MM.1S (cell line): Measurements from ENCODE around the gene ACOX3.

Source experiments
- DNase-seq: peaks from one replicate; pipeline ENCODE4 v3.0.0-alpha.2; 2015
- H2AFZ ChIP-seq: fragments of 300-600 bp; sonication (generic); 2 replicates; pipeline ENCODE4 v1.6.0; 2016; ENCODE audit warnings: antibody characterized with exemption, low read length
- H3F3A ChIP-seq: fragments of 300-600 bp; sonication (generic); 2 replicates; pipeline ENCODE4 v1.6.1; 2016; ENCODE audit warnings: mild to moderate bottlenecking, antibody characterized with exemption, low read length, moderate library complexity, mixed read lengths; ENCODE audit not compliant: insufficient read depth
- H3K27ac ChIP-seq: fragments of 300-600 bp; sonication (generic); 2 replicates; pipeline ENCODE4 v1.5.1; 2016; ENCODE audit warnings: mild to moderate bottlenecking, low read length
- H3K27me3 ChIP-seq: fragments of 300-600 bp; sonication (generic); replicated peaks from 2 replicates; pipeline ENCODE4 v1.6.0; 2016; ENCODE audit warnings: low read length; ENCODE audit not compliant: insufficient read depth
- H3K36me3 ChIP-seq: fragments of 300-600 bp; sonication (generic); replicated peaks from 2 replicates; pipeline ENCODE4 v1.6.1; 2016; ENCODE audit warnings: mild to moderate bottlenecking, low read length, mixed read lengths; ENCODE audit not compliant: insufficient read depth
- H3K4me1 ChIP-seq: fragments of 300-600 bp; sonication (generic); 2 replicates; pipeline ENCODE4 v1.6.1; 2016; ENCODE audit warnings: low read length, mixed read lengths
- H3K4me2 ChIP-seq: fragments of 300-600 bp; sonication (generic); 2 replicates; pipeline ENCODE4 v1.6.0; 2016; ENCODE audit warnings: low read depth, low read length
- H3K4me3 ChIP-seq: fragments of 300-600 bp; sonication (generic); 2 replicates; pipeline ENCODE4 v1.5.1; 2016; ENCODE audit warnings: low read length, mixed read lengths
- H3K79me2 ChIP-seq: fragments of 300-600 bp; sonication (generic); 2 replicates; pipeline ENCODE4 v1.6.1; 2016; ENCODE audit warnings: mixed run types, low read length, mixed read lengths
- H3K9ac ChIP-seq: fragments of 300-600 bp; sonication (generic); 2 replicates; pipeline ENCODE4 v1.6.1; 2016; ENCODE audit warnings: low read length, mixed read lengths
- H3K9me2 ChIP-seq: fragments of 300-600 bp; sonication (generic); replicated peaks from 2 replicates; pipeline ENCODE4 v1.6.1; 2016; ENCODE audit warnings: mild to moderate bottlenecking, low read length, mixed read lengths; ENCODE audit not compliant: insufficient read depth
- H3K9me3 ChIP-seq: fragments of 300-600 bp; sonication (generic); replicated peaks from 2 replicates; pipeline ENCODE4 v1.6.1; 2016; ENCODE audit warnings: mild to moderate bottlenecking, low read length, mixed read lengths; ENCODE audit not compliant: insufficient read depth
- H4K20me1 ChIP-seq: fragments of 300-600 bp; sonication (generic); 2 replicates; pipeline ENCODE4 v1.6.1; 2016; ENCODE audit warnings: mild to moderate bottlenecking, low read length, moderate library complexity, mixed read lengths; ENCODE audit not compliant: insufficient read depth
- CTCF ChIP-seq: fragments of 300-600 bp; sonication (generic); IDR thresholded peaks from 2 replicates; pipeline ENCODE4 v1.5.1; 2016; ENCODE audit warnings: antibody characterized with exemption, low read length, mixed read lengths
- EZH2 ChIP-seq: fragments of 300-600 bp; sonication (generic); optimal IDR thresholded peaks from 2 replicates; pipeline ENCODE3; 2017; ENCODE audit warnings: low read depth, mild to moderate bottlenecking, antibody characterized with exemption, low read length, mixed read lengths
- EZH2phosphoT487 ChIP-seq: fragments of 300-600 bp; sonication (generic); IDR thresholded peaks from 2 replicates; pipeline ENCODE4 v1.6.1; 2018; ENCODE audit warnings: antibody characterized with exemption, low read length

Gene ACOX3

DNA sequence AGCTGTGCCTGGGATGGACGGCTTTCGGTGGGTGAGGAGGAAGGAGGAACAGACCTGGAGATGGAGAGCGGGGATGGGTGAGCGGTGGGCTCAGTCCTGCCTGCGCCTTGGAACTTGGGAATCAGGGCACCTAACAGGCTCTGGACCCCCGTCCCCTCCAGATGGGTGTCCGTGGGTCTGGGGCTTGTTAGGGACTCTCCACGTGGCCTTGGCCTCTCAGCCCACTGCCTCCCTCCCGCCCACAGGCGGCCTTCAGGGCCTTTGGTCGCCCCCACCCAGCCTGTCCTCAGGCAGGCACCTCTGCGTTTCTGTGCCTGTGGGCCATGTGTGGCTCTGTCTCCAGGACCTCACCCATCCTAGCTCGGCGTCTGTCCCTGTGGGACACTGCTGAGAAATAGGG, 29.0 kb upstream of the ACOX3 start:
- H3F3A ChIP-seq = no peaks in the 10 kb centered on the region
- H3K9me3 ChIP-seq = no peaks in the 10 kb centered on the region
- H3K36me3 ChIP-seq = no peaks in the 10 kb centered on the region
- H3K9me2 ChIP-seq = no peaks in the 10 kb centered on the region
- H3K79me2 ChIP-seq = no peaks in the 10 kb centered on the region
- no peaks in the 10 kb centered on the region for H3K27me3 ChIP-seq
- H2AFZ ChIP-seq = no peak overlapping the region
- no peak overlapping the region for H3K27ac ChIP-seq
- no peak overlapping the region for H3K4me3 ChIP-seq
- no peak overlapping the region for H3K9ac ChIP-seq
- DNase-seq = no peak
- H3K4me2 ChIP-seq = no peak overlapping the region
- TF ChIP-seq EZH2phosphoT487 = no peak
- TF ChIP-seq EZH2 = no peak
- TF ChIP-seq CTCF = no peak
- H3K4me1 ChIP-seq = no peaks in the 10 kb centered on the region
- no peaks in the 10 kb centered on the region for H4K20me1 ChIP-seq

GRCh38 chr4:8468746-8469535, 28.4 kb upstream of the ACOX3 start:
- Histone ChIP-seq H3K9me3 (no peaks in the 10 kb centered on the region), H4K20me1 (no peaks in the 10 kb centered on the region), H3K9ac (no peak overlapping the region), H3K4me2 (no peak overlapping the region), H3K36me3 (no peaks in the 10 kb centered on the region), H3F3A (no peaks in the 10 kb centered on the region), H3K27me3 (no peaks in the 10 kb centered on the region), H3K9me2 (no peaks in the 10 kb centered on the region), H3K4me1 (no peaks in the 10 kb centered on the region), H3K27ac (no peak overlapping the region), H3K79me2 (no peaks in the 10 kb centered on the region), H2AFZ (no peak overlapping the region), H3K4me3 (no peak overlapping the region)
- DNase-seq = peak; percentile 42
- TF ChIP-seq EZH2 (no peak), EZH2phosphoT487 (no peak), CTCF (peak; percentile 88)

- no peak overlapping the region for H2AFZ ChIP-seq
- no peaks in the 10 kb centered on the region for H3K36me3 ChIP-seq
Measured at GRCh38 chr4:8467016-8467415, 26.5 kb upstream of the ACOX3 start.

More at GRCh38 chr4:8467016-8467415, 26.5 kb upstream of the ACOX3 start:
- no peaks in the 10 kb centered on the region for H4K20me1 ChIP-seq
- no peak for DNase-seq
- H3K79me2 ChIP-seq = no peaks in the 10 kb centered on the region
- H3K9ac ChIP-seq = no peak overlapping the region
- no peaks in the 10 kb centered on the region for H3K27me3 ChIP-seq
- no peak for TF ChIP-seq EZH2phosphoT487
- TF ChIP-seq CTCF = no peak
- no peak for TF ChIP-seq EZH2
- H3K9me2 ChIP-seq = no peaks in the 10 kb centered on the region
- no peak overlapping the region for H3K4me3 ChIP-seq
- no peak overlapping the region for H3K27ac ChIP-seq
- H3K4me2 ChIP-seq = no peak overlapping the region
- no peaks in the 10 kb centered on the region for H3K4me1 ChIP-seq
- no peaks in the 10 kb centered on the region for H3F3A ChIP-seq
- no peaks in the 10 kb centered on the region for H3K9me3 ChIP-seq
